ENCODE data around the gene CRIM1. TPM values are rescaled to one million over a fixed set of nuclear protein-coding genes. Genes with fewer than 3 reads are reported as not detected.

The CRIM1 gene
- total and polyA plus RNA-seq, 12 donors: 14.1 to 83.6 (median 54.8) TPM

- peak; percentile 85 to 96 (median 94) for ATAC-seq
- DNase-seq: peak in 1 of 2 donors; percentile 58
- Histone ChIP-seq H3K4me3 (no peak overlapping the region), H3K4me1 (no peaks in the 10 kb centered on the region), H3K9me3 (no peaks in the 10 kb centered on the region), H3K36me3 (peaks cover 0 to 80% (median 13%) of the 10 kb centered on the region in 9 donors), H3K27me3 (no peaks in the 10 kb centered on the region), H3K27ac (no peak overlapping the region)
- peak; percentile 54 to 92 (median 83) for TF ChIP-seq CTCF (IDR thresholded peaks at IDR 0.05)
- intact Hi-C loops (cut with DNase I): loop anchor here (1.0 to 10.0 kb wide), 7 partner anchors 153 to 277 kb away; partner anchors contain the start of gene CRIM1 (in 2 of the 10)
Measured at GRCh38 chr2:36507408-36507812, 151.8 kb downstream of the CRIM1 start.

GRCh38 chr2:36509075-36509474, 153.5 kb downstream of the CRIM1 start:
- WGBS, 2 donors: 95 to 98% methylated on average over 6 of the region's 6 CpGs
- Histone ChIP-seq H3K27ac (no peak overlapping the region), H3K4me3 (no peak overlapping the region), H3K9me3 (no peaks in the 10 kb centered on the region), H3K4me1 (no peaks in the 10 kb centered on the region), H3K36me3 (peaks cover 0 to 80% (median 28%) of the 10 kb centered on the region in 9 donors), H3K27me3 (no peaks in the 10 kb centered on the region)
- TF ChIP-seq CTCF (IDR thresholded peaks at IDR 0.05): no peak
- ATAC-seq (no peak), DNase-seq (no peak)
- intact Hi-C loops (cut with DNase I): loop anchor here in 6 of 10 donors (5.0 to 10.0 kb wide), 3 partner anchors 156 to 276 kb away; no protein-coding TSS in a partner anchor

GRCh38 chr2:36511858-36512603, 156.5 kb downstream of the CRIM1 start:
- ATAC-seq (no peak), DNase-seq (no peak)
- no peak for TF ChIP-seq CTCF (IDR thresholded peaks at IDR 0.05)
- intact Hi-C loops (cut with DNase I): loop anchor here in 2 of 10 donors (10.0 kb wide), 1 partner anchor 153 kb away; no protein-coding TSS in a partner anchor
- peaks cover 0 to 86% (median 48%) of the 10 kb centered on the region in 9 donors for H3K36me3 ChIP-seq
- H3K27me3 ChIP-seq: no peaks in the 10 kb centered on the region
- H3K4me3 ChIP-seq: no peak overlapping the region
- no peaks in the 10 kb centered on the region for H3K4me1 ChIP-seq
- H3K9me3 ChIP-seq: no peaks in the 10 kb centered on the region
- no peak overlapping the region for H3K27ac ChIP-seq
- 93 to 94% methylated on average over 9 of the region's 9 CpGs for WGBS, 2 donors

GRCh38 chr2:36512705-36513104, 157.1 kb downstream of the CRIM1 start:
- peaks cover 0 to 90% (median 51%) of the 10 kb centered on the region in 9 donors for H3K36me3 ChIP-seq
- ATAC-seq (no peak), DNase-seq (no peak)
- no peaks in the 10 kb centered on the region for H3K9me3 ChIP-seq
- H3K27me3 ChIP-seq: no peaks in the 10 kb centered on the region
- TF ChIP-seq CTCF (IDR thresholded peaks at IDR 0.05): no peak
- intact Hi-C loops (cut with DNase I): loop anchor here in 2 of 10 donors (10.0 kb wide), 1 partner anchor 152 kb away; no protein-coding TSS in a partner anchor
- no peaks in the 10 kb centered on the region for H3K4me1 ChIP-seq
- H3K27ac ChIP-seq: no peak overlapping the region
- H3K4me3 ChIP-seq: no peak overlapping the region
- WGBS, 2 donors: 81 to 83% methylated on average over 3 of the region's 3 CpGs
